Measurements from ENCODE around the gene TSNAXIP1.

Gene TSNAXIP1, protein sequence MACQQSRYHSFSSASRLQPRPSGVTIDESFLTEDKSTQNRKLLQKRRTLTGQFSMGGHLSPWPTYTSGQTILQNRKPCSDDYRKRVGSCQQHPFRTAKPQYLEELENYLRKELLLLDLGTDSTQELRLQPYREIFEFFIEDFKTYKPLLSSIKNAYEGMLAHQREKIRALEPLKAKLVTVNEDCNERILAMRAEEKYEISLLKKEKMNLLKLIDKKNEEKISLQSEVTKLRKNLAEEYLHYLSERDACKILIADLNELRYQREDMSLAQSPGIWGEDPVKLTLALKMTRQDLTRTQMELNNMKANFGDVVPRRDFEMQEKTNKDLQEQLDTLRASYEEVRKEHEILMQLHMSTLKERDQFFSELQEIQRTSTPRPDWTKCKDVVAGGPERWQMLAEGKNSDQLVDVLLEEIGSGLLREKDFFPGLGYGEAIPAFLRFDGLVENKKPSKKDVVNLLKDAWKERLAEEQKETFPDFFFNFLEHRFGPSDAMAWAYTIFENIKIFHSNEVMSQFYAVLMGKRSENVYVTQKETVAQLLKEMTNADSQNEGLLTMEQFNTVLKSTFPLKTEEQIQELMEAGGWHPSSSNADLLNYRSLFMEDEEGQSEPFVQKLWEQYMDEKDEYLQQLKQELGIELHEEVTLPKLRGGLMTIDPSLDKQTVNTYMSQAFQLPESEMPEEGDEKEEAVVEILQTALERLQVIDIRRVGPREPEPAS

GRCh38 chr16:67806428-67807147, at the start of gene TSNAXIP1, which contains the start of gene RANBP10:
Gene TSNAXIP1 (plus strand): TSS chr16:67806889. CDS start chr16:67807150, 261 bp downstream.
Gene RANBP10 (minus strand): TSS chr16:67806560. CDS start chr16:67806536, 24 bp downstream.
- peak; percentile 62 for TF ChIP-seq POLR2A (IDR thresholded peaks at IDR 0.05; ENCODE audit: low read depth, low read length)
- DNase-seq (ENCODE audit: insufficient read length, low spot score), result peak; percentile 81
- peak; percentile 86 for FAIRE-seq

GRCh38 chr16:67758006-67758405, 48.7 kb upstream of the TSNAXIP1 start:
- no peak for FAIRE-seq
- TF ChIP-seq POLR2A (IDR thresholded peaks at IDR 0.05; ENCODE audit: low read depth, low read length), result no peak
- DNase-seq (ENCODE audit: insufficient read length, low spot score), result no peak

GRCh38 chr16:67758966-67759365, 47.7 kb upstream of the TSNAXIP1 start:
- FAIRE-seq, result no peak
- TF ChIP-seq POLR2A (IDR thresholded peaks at IDR 0.05; ENCODE audit: low read depth, low read length), result no peak
- no peak for DNase-seq (ENCODE audit: insufficient read length, low spot score)

DNA sequence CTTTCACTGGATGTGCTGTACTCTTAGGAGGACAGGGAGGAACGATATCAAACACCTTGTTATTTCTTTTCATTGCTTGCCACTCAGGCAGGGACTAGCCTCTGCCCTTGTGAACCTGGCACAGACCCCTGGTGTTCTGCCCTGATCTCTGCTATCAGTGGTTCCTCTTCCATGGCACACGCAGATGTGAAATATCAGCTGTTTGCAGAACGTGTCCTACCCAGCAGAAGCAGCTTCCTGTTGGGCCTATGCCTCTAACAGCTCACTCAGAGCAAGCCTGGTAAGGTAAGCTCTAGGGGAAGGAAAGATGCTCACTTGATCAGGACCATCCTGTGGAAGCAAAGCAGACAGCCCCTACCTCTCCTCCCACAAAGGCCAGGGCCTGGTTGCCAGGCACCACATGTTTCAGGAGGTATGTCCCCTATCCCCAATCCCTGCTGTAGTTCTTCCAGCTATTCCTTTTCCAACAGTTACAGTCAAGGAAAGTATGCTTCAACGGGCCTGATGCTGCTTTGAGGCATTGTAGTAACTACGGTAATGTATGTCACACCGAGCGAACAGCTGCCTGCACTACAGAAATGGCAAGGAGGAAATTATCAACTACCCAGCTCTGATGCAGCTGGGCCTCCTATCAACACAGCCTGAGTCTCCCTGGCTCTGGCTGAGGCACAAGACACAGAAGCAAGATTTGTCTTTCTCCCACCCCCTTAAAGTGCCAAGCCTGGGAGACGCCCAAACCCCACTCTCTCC, 46.3 kb upstream of the TSNAXIP1 start:
- FAIRE-seq, result no peak
- DNase-seq (ENCODE audit: insufficient read length, low spot score), result no peak
- no peak for TF ChIP-seq POLR2A (IDR thresholded peaks at IDR 0.05; ENCODE audit: low read depth, low read length)

DNA sequence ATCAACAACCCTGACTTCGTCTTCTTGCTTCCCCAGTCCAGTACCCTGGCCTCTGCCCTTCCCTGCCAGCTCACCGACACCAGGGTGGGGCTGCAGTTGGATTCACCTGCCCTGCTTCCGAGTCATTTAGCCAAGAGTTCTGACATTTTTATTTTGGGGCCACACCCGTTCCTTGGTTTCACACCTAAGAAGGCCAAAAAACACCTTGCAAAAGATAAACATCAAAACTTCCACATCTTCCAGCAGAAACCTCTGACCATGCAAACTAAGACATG, 45.8 kb upstream of the TSNAXIP1 start:
- FAIRE-seq (no peak), DNase-seq (ENCODE audit: insufficient read length, low spot score) (no peak)
- no peak for TF ChIP-seq POLR2A (IDR thresholded peaks at IDR 0.05; ENCODE audit: low read depth, low read length)

DNA sequence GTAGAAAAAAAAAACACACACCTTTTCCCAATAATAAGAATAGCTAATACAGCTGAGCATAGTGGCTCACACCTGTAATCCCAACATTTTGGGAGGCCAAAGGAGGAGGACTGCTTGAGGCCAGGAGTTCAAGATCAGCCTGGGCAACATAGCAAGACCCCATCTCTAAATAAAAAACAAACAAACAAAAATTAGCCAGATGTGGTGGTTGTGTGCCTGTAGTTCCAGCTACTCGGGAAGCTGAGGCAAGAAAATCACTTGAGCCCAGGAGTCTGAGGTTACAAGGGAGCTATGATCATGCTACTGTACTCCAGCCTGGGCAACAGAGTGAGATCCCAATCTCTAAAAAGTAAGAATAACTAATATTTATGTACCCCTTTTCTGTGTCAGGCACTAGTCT, 44.8 kb upstream of the TSNAXIP1 start:
- TF ChIP-seq POLR2A (IDR thresholded peaks at IDR 0.05; ENCODE audit: low read depth, low read length), result no peak
- no peak for FAIRE-seq

DNA sequence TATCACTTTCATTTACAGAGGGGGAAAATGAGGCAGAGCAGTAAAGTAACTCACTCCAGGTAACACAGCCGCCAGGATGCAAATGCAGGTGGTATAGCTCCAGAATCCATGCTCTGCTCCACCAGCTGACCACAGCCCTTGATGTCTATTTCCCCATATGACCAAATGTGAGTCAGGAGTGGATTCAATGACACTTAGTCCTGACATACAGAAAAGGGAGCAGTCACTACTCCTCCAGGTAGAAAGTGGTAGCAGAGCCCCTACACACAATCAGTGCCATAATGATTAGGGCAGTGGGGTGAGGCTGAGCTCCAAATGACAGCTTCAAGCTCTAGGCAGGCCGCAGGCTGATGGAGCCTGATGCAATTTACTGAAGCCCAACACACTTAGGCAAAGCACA, 44.3 kb upstream of the TSNAXIP1 start:
- FAIRE-seq, result no peak
- TF ChIP-seq POLR2A (IDR thresholded peaks at IDR 0.05; ENCODE audit: low read depth, low read length), result no peak
- DNase-seq (ENCODE audit: insufficient read length, low spot score), result no peak

More for the DNA sequence above, 44.8 kb upstream of the TSNAXIP1 start:
- no peak for DNase-seq (ENCODE audit: insufficient read length, low spot score)

GRCh38 chr16:67763066-67763465, 43.6 kb upstream of the TSNAXIP1 start:
- TF ChIP-seq POLR2A (IDR thresholded peaks at IDR 0.05; ENCODE audit: low read depth, low read length), result no peak
- DNase-seq (ENCODE audit: insufficient read length, low spot score) (no peak), FAIRE-seq (no peak)

DNA sequence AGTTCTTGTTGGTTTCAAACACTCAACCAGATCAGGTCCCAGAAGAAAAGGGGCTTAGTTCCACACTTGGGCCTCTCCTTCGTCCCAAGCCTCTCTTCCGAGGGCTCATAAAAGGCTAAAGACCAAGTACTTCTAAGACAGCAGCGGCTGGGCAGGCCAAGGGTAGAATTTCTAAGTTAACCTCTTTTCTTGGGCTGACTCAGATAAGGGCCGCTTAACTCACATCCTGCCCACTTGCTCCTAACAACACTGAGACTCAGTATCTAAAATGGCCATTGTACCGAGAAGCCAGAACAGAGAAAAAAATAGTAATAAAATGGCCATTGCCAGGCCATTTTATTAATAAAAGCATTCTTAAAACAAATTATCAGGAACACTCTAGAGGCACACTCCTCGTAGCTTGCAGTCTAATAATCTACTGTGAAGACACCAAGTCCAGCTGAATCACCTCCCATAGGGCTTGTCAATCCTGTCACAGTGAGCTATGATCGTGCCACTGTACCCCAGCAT, 42.5 kb upstream of the TSNAXIP1 start:
- no peak for FAIRE-seq
- TF ChIP-seq POLR2A (IDR thresholded peaks at IDR 0.05; ENCODE audit: low read depth, low read length), result no peak
- DNase-seq (ENCODE audit: insufficient read length, low spot score), result no peak

GRCh38 chr16:67766291-67766690, 40.4 kb upstream of the TSNAXIP1 start:
- no peak for TF ChIP-seq POLR2A (IDR thresholded peaks at IDR 0.05; ENCODE audit: low read depth, low read length)
- no peak for FAIRE-seq

DNA sequence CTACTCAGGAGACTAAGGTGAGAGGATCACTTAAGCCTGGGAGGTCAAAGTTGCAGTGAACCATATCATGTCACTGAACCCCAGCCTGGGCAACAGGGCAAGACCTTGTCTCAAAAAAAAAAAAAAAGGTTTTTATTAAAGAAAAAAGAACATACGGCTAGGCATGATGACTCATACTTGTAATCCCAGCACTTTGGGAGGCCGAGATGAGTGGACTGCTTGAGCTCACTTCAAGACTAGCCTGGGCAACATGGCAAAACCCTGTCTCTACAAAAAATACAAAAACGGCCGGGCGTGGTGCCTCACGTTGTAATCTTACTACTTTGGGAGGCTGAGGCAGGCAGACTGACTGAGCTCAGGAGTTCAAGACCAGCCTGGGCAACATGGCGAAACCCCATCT, 38.7 kb upstream of the TSNAXIP1 start:
- no peak for TF ChIP-seq POLR2A (IDR thresholded peaks at IDR 0.05; ENCODE audit: low read depth, low read length)
- DNase-seq (ENCODE audit: insufficient read length, low spot score), result no peak
- FAIRE-seq, result no peak

More at GRCh38 chr16:67766291-67766690, 40.4 kb upstream of the TSNAXIP1 start:
- DNase-seq (ENCODE audit: insufficient read length, low spot score), result no peak

DNA sequence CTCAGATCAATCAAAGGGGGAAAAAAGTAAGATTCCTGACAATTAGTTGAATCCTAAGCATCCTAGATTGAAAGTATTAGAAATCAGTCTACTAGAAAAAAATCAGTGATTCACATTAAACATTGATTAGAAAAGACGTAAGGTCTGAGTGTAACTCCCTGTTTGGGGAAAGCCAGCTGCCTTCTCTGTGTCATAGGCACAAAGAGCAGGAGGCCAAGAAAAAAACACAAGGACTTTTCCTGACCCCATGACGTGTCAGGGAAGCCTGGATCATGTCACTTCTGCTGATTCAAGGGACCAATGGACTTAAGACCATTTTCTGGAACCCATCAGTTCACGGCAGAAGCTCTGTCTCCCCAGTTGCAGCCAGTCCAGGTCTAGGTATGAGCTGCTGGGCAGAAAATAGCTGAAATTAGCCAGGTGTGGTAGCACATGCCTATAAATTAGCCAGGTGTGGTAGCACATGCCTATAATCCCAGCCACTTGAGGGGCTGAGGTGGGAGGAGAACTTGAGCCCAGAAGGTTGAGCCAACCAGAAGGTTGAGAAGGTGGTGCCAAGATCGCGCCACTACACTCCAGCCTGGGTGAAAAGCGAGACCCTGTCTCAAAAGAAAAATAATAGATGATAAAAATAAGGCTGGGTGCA, 36.2 kb upstream of the TSNAXIP1 start:
- no peak for FAIRE-seq
- DNase-seq (ENCODE audit: insufficient read length, low spot score), result no peak
- no peak for TF ChIP-seq POLR2A (IDR thresholded peaks at IDR 0.05; ENCODE audit: low read depth, low read length)

- no peak for TF ChIP-seq POLR2A (IDR thresholded peaks at IDR 0.05; ENCODE audit: low read depth, low read length)
- FAIRE-seq (no peak), DNase-seq (ENCODE audit: insufficient read length, low spot score) (no peak)
Measured at GRCh38 chr16:67773099-67773498, 33.6 kb upstream of the TSNAXIP1 start.
